SK-N-SH (cell line): Measurements from ENCODE around the gene CEP55. TPM values are rescaled to one million over a fixed set of nuclear protein-coding genes. Genes with fewer than 3 reads are reported as not detected.
A peak's percentile ranks its signal among the peaks of the same experiment; 100 is the strongest.

Experiments used
- CTCF ChIA-PET: fragments of 300-600, 350-600 bp; formaldehyde crosslinking; extraction: SDS; loops from one replicate; lab custom pipeline; 2021; lab: Yijun Ruan, JAX
- POLR2A ChIA-PET: fragments of 350-600 bp; sonication (Branson Sonifier 250); formaldehyde crosslinking; extraction: SDS; loops from one replicate; lab custom pipeline; 2020; ENCODE audit warnings: antibody characterized with exemption, inconsistent platforms; lab: Yijun Ruan, JAX
- DNase-seq: peaks from one replicate; pipeline ENCODE4 v3.0.0; 2012
- H2AFZ ChIP-seq: fragments of 200-600 bp; sonication (generic); 2 replicates; pipeline ENCODE4 v1.8.1; 2016; ENCODE audit warnings: antibody characterized with exemption, mild to moderate bottlenecking, low read depth
- H3F3A ChIP-seq: fragments of 200-600 bp; sonication (generic); replicated peaks from 2 replicates; pipeline ENCODE3; 2016; ENCODE audit warnings: antibody characterized with exemption, mild to moderate bottlenecking; ENCODE audit not compliant: insufficient read depth
- H3K27ac ChIP-seq, 2 experiments: fragments of 200-500 bp in 1 of 2; fragments of 200-600 bp in 1 of 2; sonication (Bioruptor generic) in 1 of 2; sonication (generic), shearing (Covaris generic) in 1 of 2; 2 replicates each; pipeline versions ENCODE4 v1.5.1 to v1.6.1; 2014 to 2016; ENCODE audit warnings: low read depth in 2 of 2, inconsistent platforms in 1 of 2, low read length in 1 of 2, mild to moderate bottlenecking in 1 of 2, mixed read lengths in 1 of 2
- H3K27me3 ChIP-seq: fragments of 200-600 bp; sonication (generic), shearing (Covaris generic); 2 replicates; pipeline ENCODE4 v1.6.1; 2016; ENCODE audit warnings: mixed run types; ENCODE audit not compliant: insufficient read depth
- H3K36me3 ChIP-seq, 2 experiments: fragments of 200-500 bp in 1 of 2; fragments of 200-600 bp in 1 of 2; sonication (Bioruptor generic) in 1 of 2; sonication (generic) in 1 of 2; replicated peaks in 1 of 2; 2 replicates each; pipeline versions ENCODE3 to v1.5.1; 2014 to 2016; ENCODE audit warnings: low read length in 1 of 2, mild to moderate bottlenecking in 1 of 2; ENCODE audit not compliant: insufficient read depth in 2 of 2, control insufficient read depth in 1 of 2
- H3K4me1 ChIP-seq, 2 experiments: fragments of 200-500 bp in 1 of 2; fragments of 200-600 bp in 1 of 2; sonication (Bioruptor generic) in 1 of 2; sonication (generic), shearing (Covaris generic) in 1 of 2; 2 replicates each; pipeline versions ENCODE4 v1.5.1 to v1.6.1; 2014 to 2016; ENCODE audit warnings: low read depth in 1 of 2, low read length in 1 of 2, mixed run types in 1 of 2; ENCODE audit not compliant: insufficient read depth in 2 of 2, control insufficient read depth in 1 of 2
- H3K4me2 ChIP-seq: fragments of 200-600 bp; sonication (generic), shearing (Covaris generic); 2 replicates; pipeline ENCODE4 v1.6.1; 2017; ENCODE audit warnings: mixed run types
- H3K4me3 ChIP-seq, 2 experiments: fragments of 200-500 bp in 1 of 2; fragments of 200-600 bp in 1 of 2; sonication (Bioruptor generic) in 1 of 2; sonication (generic), shearing (Covaris generic) in 1 of 2; 2 replicates each; pipeline versions ENCODE4 v1.5.1 to v1.8.1; 2014 to 2016; ENCODE audit warnings: low read depth in 2 of 2, inconsistent platforms in 1 of 2, low read length in 1 of 2, mild to moderate bottlenecking in 1 of 2, mixed read lengths in 1 of 2, moderate library complexity in 1 of 2
- H3K79me2 ChIP-seq: fragments of 200-600 bp; sonication (generic); 2 replicates; pipeline ENCODE4 v1.8.1; 2017; ENCODE audit warnings: mild to moderate bottlenecking; ENCODE audit not compliant: insufficient read depth
- H3K9ac ChIP-seq: fragments of 200-600 bp; sonication (generic); 2 replicates; pipeline ENCODE4 v1.6.1; 2017; ENCODE audit warnings: mixed run types
- H3K9me2 ChIP-seq: fragments of 200-600 bp; sonication (generic); 2 replicates; pipeline ENCODE4 v1.6.1; 2017; ENCODE audit warnings: mixed run types
- H3K9me3 ChIP-seq: fragments of 200-600 bp; sonication (generic); 2 replicates; pipeline ENCODE4 v1.6.1; 2017; ENCODE audit warnings: mixed run types, mild to moderate bottlenecking, moderate library complexity
- H4K20me1 ChIP-seq: fragments of 200-600 bp; sonication (generic); 2 replicates; pipeline ENCODE4 v1.6.1; 2017; ENCODE audit warnings: mild to moderate bottlenecking, mixed run types; ENCODE audit not compliant: insufficient read depth
- ELF1 ChIP-seq: IDR thresholded peaks from 2 replicates; pipeline ENCODE4 v1.4.0; 2012
- EP300 ChIP-seq, 2 experiments: IDR thresholded peaks; 2 replicates each; pipeline versions ENCODE4 v1.4.0 to v1.6.1; 2012; ENCODE audit warnings: borderline replicate concordance in 1 of 2, low read depth in 1 of 2, low read length in 1 of 2
- EZH2phosphoT487 ChIP-seq: fragments of 200-600 bp; sonication (generic); IDR thresholded peaks from 2 replicates; pipeline ENCODE4 v1.6.1; 2017; ENCODE audit warnings: low read depth, mixed run types, mild to moderate bottlenecking, antibody characterized with exemption, moderate library complexity, borderline replicate concordance
- FOXM1 ChIP-seq: IDR thresholded peaks from 2 replicates; pipeline ENCODE4 v1.4.0; 2012; ENCODE audit warnings: low read depth, mild to moderate bottlenecking
- GABPA ChIP-seq: IDR thresholded peaks from 2 replicates; pipeline ENCODE4 v1.4.0; 2012; ENCODE audit warnings: low read depth, mild to moderate bottlenecking
- JUND ChIP-seq: IDR thresholded peaks from 2 replicates; pipeline ENCODE4 v1.4.0; 2012
- MEF2A ChIP-seq: IDR thresholded peaks from 2 replicates; pipeline ENCODE4 v1.4.0; 2012; ENCODE audit warnings: low read depth, borderline replicate concordance
- NFIC ChIP-seq: IDR thresholded peaks from 2 replicates; pipeline ENCODE4 v1.4.0; 2012; ENCODE audit warnings: borderline replicate concordance
- RAD21 ChIP-seq: IDR thresholded peaks from 2 replicates; pipeline ENCODE4 v1.6.1; 2012; ENCODE audit warnings: mild to moderate bottlenecking, low read length
- RCOR1 ChIP-seq: fragments of 150-350 bp; IDR thresholded peaks from 2 replicates; pipeline ENCODE4 v1.6.1; 2017; ENCODE audit warnings: antibody characterized with exemption, low read length
- RXRA ChIP-seq: IDR thresholded peaks from 2 replicates; pipeline ENCODE4 v1.4.0; 2012; ENCODE audit warnings: low read depth, mild to moderate bottlenecking, borderline replicate concordance
- SMC3 ChIP-seq: IDR thresholded peaks from 2 replicates; pipeline ENCODE4 v1.6.1; 2012; ENCODE audit warnings: low read depth, low read length, improper control_type of control experiment
- TCF12 ChIP-seq: IDR thresholded peaks from 2 replicates; pipeline ENCODE4 v1.4.0; 2012
- TEAD4 ChIP-seq: IDR thresholded peaks from 2 replicates; pipeline ENCODE4 v1.4.0; 2012; ENCODE audit warnings: mild to moderate bottlenecking, borderline replicate concordance; ENCODE audit not compliant: insufficient read depth
- ZBTB33 ChIP-seq: IDR thresholded peaks from 2 replicates; pipeline ENCODE4 v1.4.0; 2012; ENCODE audit warnings: low read depth, borderline replicate concordance
- WGBS: methylation state at CpG from one replicate; pipeline ENCODE4 v1.1.6; 2017; ENCODE audit warnings: low lambda C conversion rate; 5-methylcytosine and 5-hydroxymethylcytosine counted together
- polyA plus RNA-seq, 3 experiments: library from polyadenylated mRNA; depleted of rRNA; stranded (reverse); fragments of >200 nt; gene quantifications; 2 replicates each; pipeline ENCODE4 v1.2.3, GENCODE V29; 2012
- TF ChIP-seq, protein P1 (sequence below): fragments of 200-600 bp; sonication (generic); IDR thresholded peaks from 2 replicates; pipeline ENCODE4 v1.6.1; 2017; ENCODE audit warnings: antibody characterized with exemption, mild to moderate bottlenecking, moderate library complexity

The CEP55 gene
- polyA plus RNA-seq, 1 of the 3 experiments (the other 2 are of a cell fraction): 9.8 TPM

DNA sequence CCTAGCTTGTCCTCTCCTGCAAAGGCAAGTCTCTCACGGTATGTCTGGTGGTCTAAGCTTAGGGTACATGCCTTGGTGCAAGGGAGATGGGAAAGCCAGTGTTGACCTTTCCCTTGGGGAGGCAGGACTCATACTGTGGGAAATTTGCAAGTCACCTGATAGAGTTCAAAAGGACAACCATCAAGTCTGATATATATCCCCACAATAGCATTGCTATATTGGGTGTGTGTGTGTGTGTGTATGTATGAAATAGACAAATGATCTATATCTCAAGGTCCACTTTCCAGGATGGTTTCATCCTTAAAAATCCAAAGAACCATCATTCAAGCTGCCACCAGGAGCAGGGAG lies 57.9 kb downstream of the CEP55 start:
- POLR2A ChIA-PET: no interaction called here

DNA sequence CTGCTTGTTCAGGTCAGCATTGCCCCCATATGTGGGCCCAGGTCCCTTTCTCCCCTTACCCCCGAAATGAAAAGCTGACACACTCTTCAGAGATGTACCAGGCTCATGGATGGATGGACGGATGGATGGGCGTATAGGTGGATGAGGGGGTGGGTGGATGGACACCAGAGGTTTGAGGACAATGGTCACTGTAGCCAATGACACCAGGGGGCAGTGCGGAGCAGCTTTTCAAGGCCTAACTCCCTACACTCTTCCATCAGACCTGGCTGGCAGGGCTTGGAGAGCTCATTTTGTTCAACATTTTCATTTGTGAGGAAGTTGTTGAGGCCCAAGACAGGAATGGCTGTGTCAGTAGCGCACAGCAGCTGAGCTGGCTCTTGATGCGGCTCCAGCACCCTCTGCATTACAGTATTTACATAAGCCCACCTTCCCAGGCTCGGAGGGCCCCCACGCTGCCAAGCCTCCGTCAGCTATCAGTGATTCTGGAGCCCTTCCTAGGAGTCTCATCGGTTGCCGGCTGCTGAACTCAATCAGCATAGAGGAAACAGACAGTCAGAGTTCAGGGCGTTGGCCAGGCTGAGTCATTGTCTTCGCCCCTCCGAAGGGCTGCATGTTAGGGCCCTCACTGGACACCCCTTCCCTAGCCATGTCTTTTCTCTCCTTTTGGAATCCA lies 58.5 kb downstream of the CEP55 start:
- no peaks in the 10 kb centered on the region for H4K20me1 ChIP-seq
- no peaks in the 10 kb centered on the region for H3K4me1 ChIP-seq
- WGBS: 66% methylated on average over 14 of the region's 14 CpGs
- ChIA-PET CTCF (interaction anchor here (0.6 to 4.2 kb wide), 46 partner anchors 8 to 987 kb away, joined by 3 to 38 read pairs (median 4); partner anchors contain the start of genes FRA10AC1, LGI1 and MYOF), POLR2A (no interaction called here)
- peaks cover 4% of the 10 kb centered on the region for H3F3A ChIP-seq
- H3K9ac ChIP-seq: no peak overlapping the region
- DNase-seq: peak; percentile 79
- TF ChIP-seq NFIC: no peak
- TF ChIP-seq RXRA: no peak
- TF ChIP-seq EZH2phosphoT487: no peak
- no peak for TF ChIP-seq EP300 (IDR thresholded peaks at IDR 0.05; ENCODE audit: borderline replicate concordance in 1 of 2, low read depth in 1 of 2, low read length in 1 of 2)
- peak; percentile 82 for TF ChIP-seq SMC3
- no peak for TF ChIP-seq ELF1
- TF ChIP-seq, protein P1, sequence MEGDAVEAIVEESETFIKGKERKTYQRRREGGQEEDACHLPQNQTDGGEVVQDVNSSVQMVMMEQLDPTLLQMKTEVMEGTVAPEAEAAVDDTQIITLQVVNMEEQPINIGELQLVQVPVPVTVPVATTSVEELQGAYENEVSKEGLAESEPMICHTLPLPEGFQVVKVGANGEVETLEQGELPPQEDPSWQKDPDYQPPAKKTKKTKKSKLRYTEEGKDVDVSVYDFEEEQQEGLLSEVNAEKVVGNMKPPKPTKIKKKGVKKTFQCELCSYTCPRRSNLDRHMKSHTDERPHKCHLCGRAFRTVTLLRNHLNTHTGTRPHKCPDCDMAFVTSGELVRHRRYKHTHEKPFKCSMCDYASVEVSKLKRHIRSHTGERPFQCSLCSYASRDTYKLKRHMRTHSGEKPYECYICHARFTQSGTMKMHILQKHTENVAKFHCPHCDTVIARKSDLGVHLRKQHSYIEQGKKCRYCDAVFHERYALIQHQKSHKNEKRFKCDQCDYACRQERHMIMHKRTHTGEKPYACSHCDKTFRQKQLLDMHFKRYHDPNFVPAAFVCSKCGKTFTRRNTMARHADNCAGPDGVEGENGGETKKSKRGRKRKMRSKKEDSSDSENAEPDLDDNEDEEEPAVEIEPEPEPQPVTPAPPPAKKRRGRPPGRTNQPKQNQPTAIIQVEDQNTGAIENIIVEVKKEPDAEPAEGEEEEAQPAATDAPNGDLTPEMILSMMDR: peak; percentile 67
- TF ChIP-seq RAD21: peak; percentile 72
- H3K9me2 ChIP-seq: no peaks in the 10 kb centered on the region
- no peaks in the 10 kb centered on the region for H3K79me2 ChIP-seq
- H3K4me2 ChIP-seq: no peak overlapping the region
- no peak overlapping the region for H3K27ac ChIP-seq
- H3K9me3 ChIP-seq: no peaks in the 10 kb centered on the region
- H3K27me3 ChIP-seq: no peaks in the 10 kb centered on the region
- no peaks in the 10 kb centered on the region for H3K36me3 ChIP-seq
- no peak overlapping the region for H3K4me3 ChIP-seq
- H2AFZ ChIP-seq: no peak overlapping the region

More for the DNA sequence above, 57.9 kb downstream of the CEP55 start:
- H3K9me2 ChIP-seq: no peaks in the 10 kb centered on the region
- no peak overlapping the region for H3K4me3 ChIP-seq
- H2AFZ ChIP-seq: no peak overlapping the region
- no peak for TF ChIP-seq FOXM1
- no peak for TF ChIP-seq TCF12
- TF ChIP-seq SMC3: no peak
- no peak for TF ChIP-seq JUND
- TF ChIP-seq RCOR1: no peak
- no peak for TF ChIP-seq TEAD4
- no peak for TF ChIP-seq ELF1
- TF ChIP-seq MEF2A: no peak
- TF ChIP-seq, protein P1: no peak
- TF ChIP-seq GABPA: no peak
- no peak for TF ChIP-seq ZBTB33
- TF ChIP-seq, all 33 proteins: peak for 0
- Histone ChIP-seq H3K9me3 (no peaks in the 10 kb centered on the region), H3F3A (peaks cover 6% of the 10 kb centered on the region), H3K9ac (no peak overlapping the region), H4K20me1 (no peaks in the 10 kb centered on the region), H3K4me1 (no peaks in the 10 kb centered on the region), H3K79me2 (no peaks in the 10 kb centered on the region), H3K27me3 (no peaks in the 10 kb centered on the region), H3K27ac (no peak overlapping the region), H3K4me2 (no peak overlapping the region), H3K36me3 (no peaks in the 10 kb centered on the region)
- CTCF ChIA-PET: interaction anchor here (0.7 to 4.2 kb wide), 38 partner anchors 9 to 988 kb away, joined by 3 to 38 read pairs (median 5); partner anchors contain the start of genes FRA10AC1, LGI1 and MYOF
- WGBS: 78% methylated on average over 1 of the region's 1 CpG
- no peak for DNase-seq
